Measurements from ENCODE around the gene SEMG1.

SEMG1 gene

GRCh38 chr20:45221076-45221475 lies 14.2 kb downstream of the SEMG1 start, which contains the start of gene SEMG2:
Gene SEMG2, plus strand, starts transcription at chr20:45221373. Its CDS starts 17 bp downstream, at chr20:45221390.
- H3K27ac ChIP-seq: no peak within 1 kb of the TSS
- TF ChIP-seq CTCF (IDR thresholded peaks at IDR 0.05) (no peak), ZFX (IDR thresholded peaks at IDR 0.05; ENCODE audit: borderline replicate concordance) (no peak)

GRCh38 chr20:45223136-45223535 lies 16.3 kb downstream of the SEMG1 start:
- H3K27ac ChIP-seq: no peak overlapping the region
- TF ChIP-seq CTCF (IDR thresholded peaks at IDR 0.05) (no peak), ZFX (IDR thresholded peaks at IDR 0.05; ENCODE audit: borderline replicate concordance) (no peak)

- TF ChIP-seq ZFX (IDR thresholded peaks at IDR 0.05; ENCODE audit: borderline replicate concordance): no peak
- TF ChIP-seq CTCF (IDR thresholded peaks at IDR 0.05): no peak
Observed at GRCh38 chr20:45226287-45226686, 19.5 kb downstream of the SEMG1 start.

DNA sequence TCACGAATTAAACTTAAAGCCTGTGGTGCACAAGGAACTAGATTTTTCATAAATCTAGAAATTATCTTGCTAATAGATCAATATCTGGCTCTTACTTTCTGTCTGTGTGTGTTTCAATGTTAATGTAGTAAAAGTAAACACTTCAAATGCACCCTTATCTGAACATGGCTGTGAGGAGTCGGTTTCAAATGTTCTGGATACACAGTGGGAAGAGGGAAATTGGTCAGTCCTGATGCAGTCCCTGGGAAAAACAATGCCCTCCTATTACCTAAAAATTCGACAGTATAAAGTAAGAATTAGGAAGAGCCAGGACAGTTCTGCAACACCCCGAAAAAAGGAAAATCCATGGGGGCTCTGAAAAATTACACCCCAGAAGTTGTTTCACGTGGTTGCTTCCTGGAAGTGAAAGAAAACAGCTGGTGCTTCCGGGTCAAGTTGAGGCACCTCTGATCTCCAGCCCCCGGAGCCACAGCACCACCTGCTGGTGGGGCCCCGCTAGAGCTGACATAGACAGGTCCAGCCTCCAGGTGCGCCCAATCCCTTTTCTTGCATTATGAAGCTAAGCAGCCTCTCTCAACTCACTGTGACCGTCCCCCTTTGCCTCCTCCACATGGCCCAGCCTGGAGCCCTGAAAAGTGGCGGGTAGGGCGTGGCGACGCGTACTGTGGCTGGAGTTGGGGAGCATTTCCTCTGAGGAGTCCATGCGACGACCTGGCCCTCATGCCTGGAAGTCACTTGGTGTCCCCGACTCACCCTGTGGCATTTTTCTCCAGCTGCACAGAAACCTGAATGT lies 22.6 kb downstream of the SEMG1 start:
- no peak overlapping the region for H3K27ac ChIP-seq
- TF ChIP-seq ZFX (IDR thresholded peaks at IDR 0.05; ENCODE audit: borderline replicate concordance) (no peak), CTCF (IDR thresholded peaks at IDR 0.05) (peak; percentile 77)

More at GRCh38 chr20:45226287-45226686, 19.5 kb downstream of the SEMG1 start:
- H3K27ac ChIP-seq: no peak overlapping the region

- no peak overlapping the region for H3K27ac ChIP-seq
- TF ChIP-seq CTCF (IDR thresholded peaks at IDR 0.05) (no peak), ZFX (IDR thresholded peaks at IDR 0.05; ENCODE audit: borderline replicate concordance) (no peak)
Observed at GRCh38 chr20:45230631-45231030, 23.8 kb downstream of the SEMG1 start.

- no peak overlapping the region for H3K27ac ChIP-seq
- TF ChIP-seq CTCF (IDR thresholded peaks at IDR 0.05): peak; percentile 67
- TF ChIP-seq ZFX (IDR thresholded peaks at IDR 0.05; ENCODE audit: borderline replicate concordance): no peak
Observed at GRCh38 chr20:45235995-45236394, 29.2 kb downstream of the SEMG1 start.

DNA sequence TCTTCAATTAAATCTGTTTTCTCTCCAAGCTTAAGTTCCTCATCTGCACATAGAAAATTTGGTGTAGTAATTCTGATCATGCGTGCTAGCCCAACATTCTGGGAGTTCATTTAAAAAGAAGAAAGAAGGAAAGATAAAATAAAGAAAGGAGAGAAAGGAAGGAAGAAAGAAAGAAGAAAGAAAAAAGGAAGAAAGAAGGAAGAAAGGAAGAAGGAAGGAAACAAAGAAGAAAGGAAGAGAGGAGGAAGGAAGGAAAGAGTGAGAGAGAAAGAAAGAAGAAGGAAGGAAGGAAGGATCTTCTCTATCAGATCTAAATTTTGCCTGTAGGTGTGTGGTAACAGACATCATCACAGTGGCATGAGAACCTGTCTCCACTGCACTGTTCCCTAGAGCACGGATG lies 31.3 kb downstream of the SEMG1 start:
- H3K27ac ChIP-seq: no peak overlapping the region
- TF ChIP-seq ZFX (IDR thresholded peaks at IDR 0.05; ENCODE audit: borderline replicate concordance): no peak

Measured in 22Rv1 (cell line).